ENCODE data around the gene NFIA.

DNA sequence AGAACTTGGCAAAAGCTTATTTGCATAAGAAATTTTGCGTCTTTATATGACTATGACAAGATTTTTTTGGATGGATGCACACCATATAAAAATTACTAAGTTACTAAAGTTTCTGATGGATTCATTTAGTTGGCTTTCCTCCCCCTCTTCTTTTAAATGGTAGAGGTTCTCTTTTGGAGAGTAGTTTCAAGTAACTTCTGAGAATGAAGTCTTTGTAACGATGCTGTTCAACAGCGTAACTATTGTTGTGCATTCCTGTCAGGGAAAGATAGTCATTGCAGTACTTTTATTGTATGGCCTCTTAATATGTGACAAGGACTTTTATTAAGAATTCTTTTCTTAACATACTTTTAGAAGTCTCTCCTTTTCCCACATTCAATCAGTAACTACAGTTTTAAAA is 16.0 kb downstream of the NFIA start:
- no peak for TF ChIP-seq EZH2 (optimal IDR thresholded peaks at IDR 0.05; ENCODE audit: low read depth, low read length)
- TF ChIP-seq, protein P1, sequence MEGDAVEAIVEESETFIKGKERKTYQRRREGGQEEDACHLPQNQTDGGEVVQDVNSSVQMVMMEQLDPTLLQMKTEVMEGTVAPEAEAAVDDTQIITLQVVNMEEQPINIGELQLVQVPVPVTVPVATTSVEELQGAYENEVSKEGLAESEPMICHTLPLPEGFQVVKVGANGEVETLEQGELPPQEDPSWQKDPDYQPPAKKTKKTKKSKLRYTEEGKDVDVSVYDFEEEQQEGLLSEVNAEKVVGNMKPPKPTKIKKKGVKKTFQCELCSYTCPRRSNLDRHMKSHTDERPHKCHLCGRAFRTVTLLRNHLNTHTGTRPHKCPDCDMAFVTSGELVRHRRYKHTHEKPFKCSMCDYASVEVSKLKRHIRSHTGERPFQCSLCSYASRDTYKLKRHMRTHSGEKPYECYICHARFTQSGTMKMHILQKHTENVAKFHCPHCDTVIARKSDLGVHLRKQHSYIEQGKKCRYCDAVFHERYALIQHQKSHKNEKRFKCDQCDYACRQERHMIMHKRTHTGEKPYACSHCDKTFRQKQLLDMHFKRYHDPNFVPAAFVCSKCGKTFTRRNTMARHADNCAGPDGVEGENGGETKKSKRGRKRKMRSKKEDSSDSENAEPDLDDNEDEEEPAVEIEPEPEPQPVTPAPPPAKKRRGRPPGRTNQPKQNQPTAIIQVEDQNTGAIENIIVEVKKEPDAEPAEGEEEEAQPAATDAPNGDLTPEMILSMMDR (IDR thresholded peaks at IDR 0.05; ENCODE audit: low read length) = no peak
